HL-60/S4 treated with retinoic acid at 250 ng/mL for 4 days and 3 days (cell line): ENCODE results near the gene HTR1E.
"Not testable (repeated sequence)": the region's sequence is repeated elsewhere in the genome, so short reads cannot be mapped to it uniquely, and the experiment has no call there.

ENCODE experiments used
- in situ Hi-C: fragments of 300-500 bp; cut with MboI; formaldehyde crosslinking; loops from 2 replicates; pipeline ENCODE4 v1.7.0; 2022; ENCODE audit warnings: low sequenced_read_pairs

Gene HTR1E

DNA sequence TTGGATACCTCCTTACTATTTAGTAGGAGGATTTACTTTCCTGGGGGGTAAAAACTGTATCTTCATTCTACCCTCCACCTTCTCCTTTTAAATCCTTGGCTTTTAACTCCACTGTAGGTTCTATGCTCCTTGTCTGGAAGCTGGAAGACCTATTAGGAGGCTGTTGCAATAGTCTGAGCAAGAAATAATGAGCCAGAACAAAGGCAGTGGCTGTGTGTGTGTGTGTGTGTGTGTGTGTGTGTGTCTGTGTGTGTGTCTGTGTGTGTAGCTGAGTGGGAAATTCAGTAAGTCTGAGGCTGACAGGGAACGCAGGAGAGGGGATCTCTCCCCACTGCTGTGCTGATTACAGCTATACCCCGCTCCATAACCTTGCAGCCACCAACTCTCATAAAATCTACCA, 35.8 kb downstream of the HTR1E start:
- in situ Hi-C loops = no loop called here

- in situ Hi-C loops = no loop called here
Measured at GRCh38 chr6:86978251-86978650, 40.9 kb downstream of the HTR1E start.

GRCh38 chr6:87001494-87001893, 64.2 kb downstream of the HTR1E start:
- in situ Hi-C loops = no loop called here

DNA sequence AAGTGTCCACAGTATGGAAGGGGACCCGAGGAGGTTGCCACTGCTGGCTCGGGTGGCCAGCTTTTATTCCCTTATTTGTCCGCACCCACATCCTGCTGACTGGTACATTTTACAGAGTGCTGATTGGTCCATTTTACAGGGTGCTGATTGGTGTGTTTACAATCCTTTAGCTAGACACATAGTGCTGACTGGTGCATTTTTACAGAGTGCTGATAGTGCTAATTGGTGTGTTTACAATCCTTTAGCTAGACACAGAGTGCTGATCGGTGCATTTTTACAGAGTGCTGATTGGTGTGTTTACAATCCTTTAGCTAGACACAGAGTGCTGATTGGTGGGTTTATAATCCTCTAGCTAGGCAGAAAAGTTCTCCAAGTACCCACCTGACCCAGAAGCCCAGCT, 65.1 kb downstream of the HTR1E start:
- in situ Hi-C loops = not testable (repeated sequence)

GRCh38 chr6:87006541-87006940, 69.2 kb downstream of the HTR1E start:
- in situ Hi-C loops = not testable (repeated sequence)

GRCh38 chr6:87009581-87009980, 72.3 kb downstream of the HTR1E start:
- in situ Hi-C loops = not testable (repeated sequence)

- in situ Hi-C loops = no loop called here
Measured at GRCh38 chr6:87012035-87012434, 74.7 kb downstream of the HTR1E start.

DNA sequence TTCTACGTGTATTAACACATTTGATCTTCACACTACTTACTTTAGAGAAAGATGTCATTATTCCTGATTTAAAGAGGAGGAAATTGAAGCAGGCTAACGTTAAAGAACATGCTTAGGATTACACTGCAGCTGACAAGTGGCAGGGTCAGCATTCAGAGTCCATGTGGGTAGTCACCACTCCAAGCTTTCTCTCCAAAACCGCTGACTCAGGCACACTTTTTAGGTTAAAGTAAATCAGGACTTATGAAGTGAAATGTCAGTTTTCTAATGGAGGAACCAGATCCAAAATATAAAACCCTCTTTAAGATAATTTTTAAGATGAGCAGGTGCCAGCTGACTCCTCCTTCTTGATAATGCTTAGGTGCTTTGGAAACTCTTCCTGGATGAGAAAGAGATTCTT, 75.4 kb downstream of the HTR1E start:
- in situ Hi-C loops = no loop called here

DNA sequence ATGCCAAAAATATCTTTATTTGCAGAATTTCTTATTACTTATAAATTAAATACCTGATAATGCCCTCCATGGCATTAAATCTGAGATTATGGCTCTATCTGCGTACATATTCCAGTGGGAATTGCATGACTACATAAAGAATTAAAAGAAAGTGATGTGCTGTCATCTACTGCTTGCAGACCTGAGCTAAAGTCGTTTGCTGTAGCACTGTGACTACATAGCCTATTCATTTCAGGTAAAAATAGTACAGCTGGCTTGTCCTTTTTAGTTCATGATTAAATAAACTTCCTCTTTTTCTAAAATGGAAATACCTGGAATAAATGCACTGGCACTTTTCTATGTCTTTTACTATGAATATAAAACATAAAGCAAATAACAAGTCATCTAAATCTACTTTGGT, 79.4 kb downstream of the HTR1E start:
- in situ Hi-C loops = no loop called here

- in situ Hi-C loops = no loop called here
Measured at GRCh38 chr6:87027021-87027420, 89.7 kb downstream of the HTR1E start.

- in situ Hi-C loops = no loop called here
Measured at GRCh38 chr6:87029711-87030314, 92.5 kb downstream of the HTR1E start.

DNA sequence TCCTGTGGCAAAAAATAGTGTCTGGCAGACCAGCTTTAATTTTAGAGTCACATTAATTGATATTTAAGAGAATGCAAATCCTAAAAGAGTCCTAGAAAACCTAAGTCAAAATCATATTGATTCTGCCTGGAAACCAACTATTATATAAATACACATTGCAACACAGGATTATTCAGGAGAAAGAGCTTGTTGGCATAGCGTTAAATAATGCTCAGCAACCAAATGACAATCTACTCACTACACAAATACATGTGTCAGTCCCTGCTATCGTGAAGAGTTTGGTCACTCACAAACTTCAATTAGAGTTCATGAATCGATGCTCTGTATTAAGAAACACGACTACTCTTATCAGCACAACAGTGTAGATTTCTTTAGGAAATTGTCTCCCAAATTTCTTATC, 103.4 kb downstream of the HTR1E start:
- in situ Hi-C loops = no loop called here

DNA sequence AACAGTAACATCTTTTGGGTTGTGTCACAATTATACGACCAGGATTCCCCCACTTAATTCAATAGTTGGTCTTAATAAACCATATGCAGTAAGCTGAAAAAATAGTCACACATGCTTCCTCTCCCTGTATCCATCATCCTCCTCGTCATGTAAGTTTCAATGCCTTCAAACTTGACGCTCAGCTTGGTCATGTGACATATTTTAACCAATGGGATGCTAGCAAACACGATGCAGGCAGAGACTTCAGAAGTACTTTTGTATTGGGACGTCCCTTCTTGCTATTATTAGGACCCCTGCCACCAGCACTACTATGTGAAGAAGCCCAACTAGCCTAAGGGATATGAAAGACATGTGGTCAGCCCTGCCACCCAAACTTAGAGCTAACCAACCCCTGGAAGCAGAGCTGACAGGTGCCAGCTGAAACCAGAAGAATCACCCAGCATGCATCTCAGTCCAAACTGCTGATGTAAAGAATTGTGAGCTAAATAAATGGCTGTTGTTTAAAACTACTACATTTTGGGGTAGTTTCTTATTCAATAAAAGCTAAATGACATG, 108.3 kb downstream of the HTR1E start:
- in situ Hi-C loops = no loop called here

GRCh38 chr6:87049779-87050178, 112.5 kb downstream of the HTR1E start:
- in situ Hi-C loops = no loop called here

DNA sequence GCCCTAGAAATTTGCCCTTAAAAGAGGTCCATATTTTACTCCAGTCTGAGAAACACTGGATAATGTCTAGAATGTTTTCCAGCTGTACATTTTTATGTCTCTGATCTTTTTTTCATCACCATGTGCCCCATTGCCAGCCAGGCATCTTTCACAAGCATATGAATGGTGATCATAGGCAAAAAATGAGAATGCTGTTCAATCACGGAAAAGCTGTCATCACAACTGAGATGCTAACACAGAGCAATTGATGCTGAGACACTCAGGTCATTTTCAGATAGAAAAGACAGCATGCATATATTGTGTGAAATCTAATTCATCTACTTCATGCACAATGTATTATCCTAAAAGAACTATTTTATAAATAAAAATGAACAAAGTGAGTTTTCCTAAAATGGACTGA, 116.0 kb downstream of the HTR1E start:
- in situ Hi-C loops = no loop called here

DNA sequence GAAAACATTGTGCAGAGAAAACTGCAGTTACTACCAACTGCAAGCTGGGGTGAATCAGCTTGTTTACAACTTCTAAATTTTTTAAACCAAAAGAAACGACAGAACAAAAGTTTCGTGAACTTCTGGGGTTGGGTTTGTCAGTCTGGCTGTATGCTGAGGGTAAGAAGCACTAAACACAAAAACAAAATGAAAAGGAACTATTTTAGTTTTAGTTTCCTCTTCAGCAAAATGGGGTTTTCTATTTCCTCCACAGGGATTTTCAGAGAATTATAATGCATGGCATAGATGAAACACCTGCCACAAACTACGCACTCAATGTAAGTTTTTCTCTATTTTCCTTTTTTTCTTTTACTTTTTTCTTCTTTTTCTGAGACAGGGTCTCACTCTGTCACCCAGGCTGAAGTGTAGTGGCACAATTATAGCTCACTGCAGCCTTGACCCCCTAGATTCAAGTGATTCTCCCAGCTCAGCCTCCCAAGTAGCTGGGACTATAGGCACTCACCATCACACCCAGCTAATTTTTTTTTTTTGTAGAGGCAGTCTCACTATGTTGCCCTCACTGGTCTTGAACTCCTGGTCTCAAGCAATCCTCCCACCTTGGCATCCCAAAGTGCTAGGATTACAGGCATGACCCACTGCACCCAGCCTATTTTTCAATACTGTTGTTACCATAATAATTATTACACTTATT, 117.0 kb downstream of the HTR1E start:
- in situ Hi-C loops = no loop called here

GRCh38 chr6:87059943-87060342, 122.6 kb downstream of the HTR1E start:
- in situ Hi-C loops = no loop called here

GRCh38 chr6:87065117-87065516, 127.8 kb downstream of the HTR1E start:
- in situ Hi-C loops = no loop called here
